ENCODE data around the gene LHFPL2.

GRCh38 chr5:78613756-78614155, 34.8 kb downstream of the LHFPL2 start:
- TF ChIP-seq POLR2A (IDR thresholded peaks at IDR 0.05): no peak
- TF ChIP-seq, protein P1, sequence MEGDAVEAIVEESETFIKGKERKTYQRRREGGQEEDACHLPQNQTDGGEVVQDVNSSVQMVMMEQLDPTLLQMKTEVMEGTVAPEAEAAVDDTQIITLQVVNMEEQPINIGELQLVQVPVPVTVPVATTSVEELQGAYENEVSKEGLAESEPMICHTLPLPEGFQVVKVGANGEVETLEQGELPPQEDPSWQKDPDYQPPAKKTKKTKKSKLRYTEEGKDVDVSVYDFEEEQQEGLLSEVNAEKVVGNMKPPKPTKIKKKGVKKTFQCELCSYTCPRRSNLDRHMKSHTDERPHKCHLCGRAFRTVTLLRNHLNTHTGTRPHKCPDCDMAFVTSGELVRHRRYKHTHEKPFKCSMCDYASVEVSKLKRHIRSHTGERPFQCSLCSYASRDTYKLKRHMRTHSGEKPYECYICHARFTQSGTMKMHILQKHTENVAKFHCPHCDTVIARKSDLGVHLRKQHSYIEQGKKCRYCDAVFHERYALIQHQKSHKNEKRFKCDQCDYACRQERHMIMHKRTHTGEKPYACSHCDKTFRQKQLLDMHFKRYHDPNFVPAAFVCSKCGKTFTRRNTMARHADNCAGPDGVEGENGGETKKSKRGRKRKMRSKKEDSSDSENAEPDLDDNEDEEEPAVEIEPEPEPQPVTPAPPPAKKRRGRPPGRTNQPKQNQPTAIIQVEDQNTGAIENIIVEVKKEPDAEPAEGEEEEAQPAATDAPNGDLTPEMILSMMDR (IDR thresholded peaks at IDR 0.05): no peak
